Uterus (tissue), 2 donors: ENCODE results near the gene IKZF1.

Experiments used
- POLR2A ChIP-seq, 2 donors: fragments of 450-650 bp; IDR thresholded peaks; one replicate each; pipeline ENCODE4 v1.6.1; 2016; ENCODE audit warnings: antibody characterized with exemption in 2 of 2, mild to moderate bottlenecking in 1 of 2, moderate library complexity in 1 of 2
- TF ChIP-seq, protein P1 (sequence below), 4 experiments: fragments of 200-600 bp in 2 of 4; fragments of 450-650 bp in 2 of 4; sonication (generic) in 2 of 4; IDR thresholded peaks; one replicate each; pipeline ENCODE4 v1.5.1; 2016 to 2019; ENCODE audit warnings: antibody characterized with exemption in 4 of 4, mild to moderate bottlenecking in 2 of 4, moderate library complexity in 1 of 4

DNA sequence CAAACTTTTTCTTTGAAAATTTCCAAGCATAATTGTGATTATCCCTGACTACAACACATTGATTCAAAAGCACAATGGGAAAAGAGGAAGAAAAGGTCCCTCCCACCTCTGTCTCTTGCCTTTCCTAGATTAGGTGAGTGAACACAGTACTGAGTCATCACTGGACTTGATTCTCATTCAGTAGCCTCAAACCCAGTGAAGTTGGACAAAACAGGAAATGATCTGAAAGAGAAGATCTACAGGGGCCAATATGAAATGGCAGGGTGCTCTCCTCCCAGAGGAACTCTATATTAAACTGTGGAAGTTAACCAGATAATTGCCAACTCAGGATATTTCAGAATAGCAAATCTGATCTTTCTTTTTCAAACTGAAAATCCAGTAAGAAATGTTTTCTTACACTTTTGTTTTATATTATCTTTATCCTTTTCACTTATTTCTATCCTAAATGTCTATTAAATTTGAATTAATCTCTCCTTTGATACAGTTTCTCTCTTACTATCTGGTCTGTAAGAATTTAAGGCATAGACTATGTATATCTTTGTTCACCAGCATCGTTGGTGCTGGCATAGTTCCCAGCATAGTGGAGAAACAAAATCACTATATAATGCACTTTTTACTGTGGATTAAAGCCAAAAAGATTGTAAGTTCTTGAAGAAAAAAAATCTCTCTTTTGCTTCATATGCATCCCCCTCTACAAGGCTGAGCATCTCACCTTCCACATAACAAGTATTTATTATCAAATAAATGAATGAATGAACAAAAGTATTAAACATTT lies 41.4 kb upstream of the IKZF1 start:
- TF ChIP-seq, protein P1, sequence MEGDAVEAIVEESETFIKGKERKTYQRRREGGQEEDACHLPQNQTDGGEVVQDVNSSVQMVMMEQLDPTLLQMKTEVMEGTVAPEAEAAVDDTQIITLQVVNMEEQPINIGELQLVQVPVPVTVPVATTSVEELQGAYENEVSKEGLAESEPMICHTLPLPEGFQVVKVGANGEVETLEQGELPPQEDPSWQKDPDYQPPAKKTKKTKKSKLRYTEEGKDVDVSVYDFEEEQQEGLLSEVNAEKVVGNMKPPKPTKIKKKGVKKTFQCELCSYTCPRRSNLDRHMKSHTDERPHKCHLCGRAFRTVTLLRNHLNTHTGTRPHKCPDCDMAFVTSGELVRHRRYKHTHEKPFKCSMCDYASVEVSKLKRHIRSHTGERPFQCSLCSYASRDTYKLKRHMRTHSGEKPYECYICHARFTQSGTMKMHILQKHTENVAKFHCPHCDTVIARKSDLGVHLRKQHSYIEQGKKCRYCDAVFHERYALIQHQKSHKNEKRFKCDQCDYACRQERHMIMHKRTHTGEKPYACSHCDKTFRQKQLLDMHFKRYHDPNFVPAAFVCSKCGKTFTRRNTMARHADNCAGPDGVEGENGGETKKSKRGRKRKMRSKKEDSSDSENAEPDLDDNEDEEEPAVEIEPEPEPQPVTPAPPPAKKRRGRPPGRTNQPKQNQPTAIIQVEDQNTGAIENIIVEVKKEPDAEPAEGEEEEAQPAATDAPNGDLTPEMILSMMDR (IDR thresholded peaks at IDR 0.05): no peak
- no peak for TF ChIP-seq POLR2A (IDR thresholded peaks at IDR 0.05)
